ENCODE data around the gene HBS1L.

GRCh38 chr6:135073756-135074393 lies 19.3 kb upstream of the HBS1L start:
- TF ChIP-seq CTCF (IDR thresholded peaks at IDR 0.05; ENCODE audit: poor library complexity) (no peak), EZH2phosphoT487 (IDR thresholded peaks at IDR 0.05; ENCODE audit: low read depth, severe bottlenecking, unreplicated experiment) (no peak), EZH2 (IDR thresholded peaks at IDR 0.05; ENCODE audit: borderline replicate concordance) (no peak)

Data from hepatocyte (in vitro differentiated cells).